DND-41 (cell line): Measurements from ENCODE around the gene NECAP2.

Experiments
- ATAC-seq: fragments of 200-7000 bp; cut with Tn5 transposase; 3 replicates; pipeline ENCODE4 v1.9.1; 2021; ENCODE audit warnings: low read depth; ENCODE audit not compliant: insufficient read depth
- DNase-seq: peaks from one replicate; pipeline ENCODE4 v3.0.0-alpha.2; 2020
- H2AFZ ChIP-seq: 2 replicates; pipeline ENCODE4 v1.6.0; 2012; ENCODE audit warnings: low read depth, low read length
- H3K27ac ChIP-seq: 2 replicates; pipeline ENCODE4 v1.5.1; 2012; ENCODE audit warnings: low read length, inconsistent platforms
- H3K27me3 ChIP-seq: fragments of 200-600 bp; sonication (generic); 2 replicates; pipeline ENCODE4 v1.6.0; 2012; ENCODE audit warnings: low read length, mild to moderate bottlenecking, inconsistent platforms; ENCODE audit not compliant: insufficient read depth, poor library complexity
- H3K36me3 ChIP-seq: 2 replicates; pipeline ENCODE4 v1.5.1; 2012; ENCODE audit warnings: low read length, inconsistent platforms; ENCODE audit not compliant: insufficient read depth
- H3K4me1 ChIP-seq: 2 replicates; pipeline ENCODE4 v1.5.1; 2012; ENCODE audit warnings: mild to moderate bottlenecking, low read length; ENCODE audit not compliant: insufficient read depth
- H3K4me2 ChIP-seq: 2 replicates; pipeline ENCODE4 v1.6.0; 2012; ENCODE audit warnings: mild to moderate bottlenecking, moderate library complexity, low read length, inconsistent platforms; ENCODE audit not compliant: insufficient read depth
- H3K4me3 ChIP-seq, 2 experiments: fragments of 200-600 bp in 1 of 2; shearing (Covaris generic) in 1 of 2; 2 replicates each; pipeline ENCODE4 v1.5.1; 2012 to 2016; ENCODE audit warnings: inconsistent platforms in 2 of 2, low read length in 2 of 2, mild to moderate bottlenecking in 2 of 2, low read depth in 1 of 2, moderate library complexity in 1 of 2
- H3K79me2 ChIP-seq: 2 replicates; pipeline ENCODE4 v1.6.0; 2012; ENCODE audit warnings: low read length, inconsistent platforms; ENCODE audit not compliant: insufficient read depth
- H3K9ac ChIP-seq: 2 replicates; pipeline ENCODE4 v1.6.0; 2012; ENCODE audit warnings: low read depth, mild to moderate bottlenecking, inconsistent platforms, low read length, moderate library complexity
- H3K9me3 ChIP-seq: 2 replicates; pipeline ENCODE4 v1.5.1; 2012; ENCODE audit warnings: low read length, moderate library complexity, mild to moderate bottlenecking, inconsistent platforms; ENCODE audit not compliant: insufficient read depth, severe bottlenecking
- H4K20me1 ChIP-seq: 2 replicates; pipeline ENCODE4 v1.6.0; 2012; ENCODE audit warnings: low read length; ENCODE audit not compliant: insufficient read depth
- EZH2 ChIP-seq: IDR thresholded peaks from 3 replicates; pipeline ENCODE4 v1.6.1; 2012; ENCODE audit warnings: borderline replicate concordance, low read depth, mild to moderate bottlenecking, moderate library complexity, low read length, inconsistent platforms; ENCODE audit not compliant: severe bottlenecking
- TF ChIP-seq, protein P1 (sequence below): IDR thresholded peaks from 2 replicates; pipeline ENCODE4 v1.5.1; 2012; ENCODE audit warnings: borderline replicate concordance, low read length, moderate library complexity, mild to moderate bottlenecking; ENCODE audit not compliant: poor library complexity, severe bottlenecking; ENCODE audit errors: extremely low read depth

NECAP2 gene

DNA sequence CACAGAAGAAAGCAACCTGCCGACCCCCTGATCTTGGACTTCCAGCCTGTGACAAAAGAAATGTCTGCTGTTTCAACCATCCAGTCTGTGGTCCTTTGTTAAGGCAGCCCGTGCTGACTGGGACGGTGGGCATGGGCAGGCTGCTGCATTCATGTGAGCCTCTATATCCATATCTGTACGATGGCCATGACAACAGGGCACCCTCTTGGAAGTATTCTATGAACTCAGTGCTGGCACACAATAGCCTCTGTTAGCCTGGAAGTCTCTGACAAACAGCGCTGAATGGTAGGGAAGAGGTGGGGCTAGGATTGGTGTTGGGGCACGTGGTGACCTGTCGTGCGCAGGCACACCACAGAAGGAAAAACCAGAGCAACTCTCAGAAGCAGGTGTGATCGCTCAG lies 33.7 kb upstream of the NECAP2 start:
- Histone ChIP-seq H3K4me3 (no peak overlapping the region), H4K20me1 (no peaks in the 10 kb centered on the region; the same call in 1 of the 2 replicates), H3K79me2 (no peaks in the 10 kb centered on the region), H3K9me3 (no peaks in the 10 kb centered on the region), H2AFZ (no peak overlapping the region), H3K27me3 (peaks cover 2% of the 10 kb centered on the region), H3K4me1 (no peaks in the 10 kb centered on the region), H3K4me2 (no peak overlapping the region), H3K27ac (no peak overlapping the region), H3K9ac (no peak overlapping the region), H3K36me3 (no peaks in the 10 kb centered on the region)
- ATAC-seq = no peak
- no peak for TF ChIP-seq EZH2
- TF ChIP-seq, protein P1, sequence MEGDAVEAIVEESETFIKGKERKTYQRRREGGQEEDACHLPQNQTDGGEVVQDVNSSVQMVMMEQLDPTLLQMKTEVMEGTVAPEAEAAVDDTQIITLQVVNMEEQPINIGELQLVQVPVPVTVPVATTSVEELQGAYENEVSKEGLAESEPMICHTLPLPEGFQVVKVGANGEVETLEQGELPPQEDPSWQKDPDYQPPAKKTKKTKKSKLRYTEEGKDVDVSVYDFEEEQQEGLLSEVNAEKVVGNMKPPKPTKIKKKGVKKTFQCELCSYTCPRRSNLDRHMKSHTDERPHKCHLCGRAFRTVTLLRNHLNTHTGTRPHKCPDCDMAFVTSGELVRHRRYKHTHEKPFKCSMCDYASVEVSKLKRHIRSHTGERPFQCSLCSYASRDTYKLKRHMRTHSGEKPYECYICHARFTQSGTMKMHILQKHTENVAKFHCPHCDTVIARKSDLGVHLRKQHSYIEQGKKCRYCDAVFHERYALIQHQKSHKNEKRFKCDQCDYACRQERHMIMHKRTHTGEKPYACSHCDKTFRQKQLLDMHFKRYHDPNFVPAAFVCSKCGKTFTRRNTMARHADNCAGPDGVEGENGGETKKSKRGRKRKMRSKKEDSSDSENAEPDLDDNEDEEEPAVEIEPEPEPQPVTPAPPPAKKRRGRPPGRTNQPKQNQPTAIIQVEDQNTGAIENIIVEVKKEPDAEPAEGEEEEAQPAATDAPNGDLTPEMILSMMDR = no peak
- no peak for DNase-seq

DNA sequence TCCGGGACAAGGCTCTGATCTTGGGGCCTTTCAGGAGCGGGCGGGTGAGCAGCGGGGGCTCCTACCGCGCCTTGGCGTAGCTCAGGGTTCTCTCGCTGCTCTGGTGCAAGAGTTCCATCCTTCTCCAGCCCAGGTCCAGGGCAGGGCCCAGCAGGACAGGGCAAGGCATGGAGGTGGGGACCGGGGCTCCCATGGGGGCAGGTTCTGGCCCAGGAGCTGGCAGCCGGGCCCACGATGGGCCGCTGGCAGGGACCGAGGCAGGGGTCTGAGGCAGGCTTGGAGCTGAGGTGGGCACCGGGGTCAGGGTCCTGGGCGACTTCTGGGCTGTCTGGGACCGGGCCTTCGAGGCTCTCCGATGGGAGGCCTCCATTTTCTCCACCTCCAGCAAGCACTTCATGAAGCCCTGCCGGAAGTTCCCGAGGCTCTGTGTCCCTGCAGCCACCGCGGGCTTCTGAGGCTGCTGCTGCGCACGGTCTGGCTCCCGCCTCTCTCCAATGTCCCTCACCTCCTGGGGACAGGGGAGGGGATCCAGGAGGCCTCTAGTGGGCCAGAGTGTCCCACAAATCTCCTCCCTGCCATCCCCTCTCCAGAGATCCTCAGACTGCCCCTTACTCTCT lies 30.9 kb upstream of the NECAP2 start:
- no peak overlapping the region for H2AFZ ChIP-seq
- no peaks in the 10 kb centered on the region; the same call in 1 of the 2 replicates for H4K20me1 ChIP-seq
- H3K4me3 ChIP-seq = no peak overlapping the region
- H3K79me2 ChIP-seq = no peaks in the 10 kb centered on the region
- no peak overlapping the region for H3K9ac ChIP-seq
- DNase-seq = no peak
- peaks cover 4% of the 10 kb centered on the region for H3K27me3 ChIP-seq
- TF ChIP-seq, protein P1 = no peak
- TF ChIP-seq EZH2 = no peak
- no peak for ATAC-seq
- no peak overlapping the region for H3K4me2 ChIP-seq
- no peaks in the 10 kb centered on the region for H3K4me1 ChIP-seq
- no peaks in the 10 kb centered on the region for H3K9me3 ChIP-seq
- H3K27ac ChIP-seq = no peak overlapping the region
- no peaks in the 10 kb centered on the region for H3K36me3 ChIP-seq

DNA sequence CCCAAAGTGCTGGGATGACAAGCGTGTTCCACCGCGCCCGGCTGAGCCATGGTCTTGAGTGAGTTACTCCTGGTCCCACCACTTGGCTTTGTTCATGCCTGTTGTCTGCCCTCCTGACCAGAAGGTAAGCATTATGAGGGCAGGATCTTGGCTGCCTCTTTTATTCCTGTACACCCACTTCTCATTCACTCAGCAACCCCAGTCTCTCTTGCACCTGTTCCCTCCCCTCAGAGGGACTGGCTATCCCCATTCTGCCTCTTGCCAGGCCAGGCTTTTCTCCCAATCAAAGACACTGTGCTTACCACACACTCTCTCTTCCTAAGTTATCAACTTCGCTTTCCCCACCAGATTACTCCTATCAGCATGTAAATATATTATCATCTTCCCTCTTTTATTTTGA lies 29.7 kb upstream of the NECAP2 start:
- Histone ChIP-seq H3K4me3 (no peak overlapping the region), H3K27ac (no peak overlapping the region), H2AFZ (no peak overlapping the region), H4K20me1 (no peaks in the 10 kb centered on the region; the same call in 1 of the 2 replicates), H3K9ac (no peak overlapping the region), H3K4me1 (no peaks in the 10 kb centered on the region), H3K9me3 (no peaks in the 10 kb centered on the region), H3K4me2 (no peak overlapping the region), H3K27me3 (peaks cover 4% of the 10 kb centered on the region), H3K36me3 (no peaks in the 10 kb centered on the region), H3K79me2 (no peaks in the 10 kb centered on the region)
- ATAC-seq = no peak
- TF ChIP-seq, protein P1 = no peak
- no peak for TF ChIP-seq EZH2
- DNase-seq = no peak

DNA sequence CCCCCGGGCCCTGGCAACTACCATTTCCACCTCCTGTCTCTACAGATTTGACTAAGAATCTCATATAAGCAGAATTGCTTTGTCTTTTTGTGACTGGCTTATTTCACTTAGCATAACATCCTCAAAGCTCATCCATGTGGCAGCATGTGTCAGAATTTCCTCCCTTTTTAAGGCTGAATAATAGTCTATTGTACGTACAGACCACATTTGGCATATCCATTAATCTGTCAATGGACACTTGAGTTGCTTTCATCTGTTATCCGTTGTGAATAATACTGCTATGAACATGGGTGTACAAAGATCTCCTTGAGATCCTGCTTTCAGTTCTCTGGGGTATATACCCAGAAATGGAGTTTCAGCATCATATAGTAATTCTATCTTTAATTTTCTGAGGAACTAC lies 27.3 kb upstream of the NECAP2 start:
- no peak for TF ChIP-seq EZH2
- TF ChIP-seq, protein P1 = no peak
- H3K27ac ChIP-seq = no peak overlapping the region
- no peaks in the 10 kb centered on the region for H3K4me1 ChIP-seq
- H3K9me3 ChIP-seq = no peaks in the 10 kb centered on the region
- H3K9ac ChIP-seq = no peak overlapping the region
- H3K4me2 ChIP-seq = no peak overlapping the region
- DNase-seq (no peak), ATAC-seq (no peak)
- peaks cover 4% of the 10 kb centered on the region for H3K27me3 ChIP-seq
- no peaks in the 10 kb centered on the region for H3K79me2 ChIP-seq
- no peak overlapping the region for H2AFZ ChIP-seq
- H3K4me3 ChIP-seq = no peak overlapping the region
- H3K36me3 ChIP-seq = no peaks in the 10 kb centered on the region
- H4K20me1 ChIP-seq = no peaks in the 10 kb centered on the region
